Measurements from ENCODE around the gene SHISA8.
A peak's percentile ranks its signal among the peaks of the same experiment; 100 is the strongest.
"Not testable (repeated sequence)": the region's sequence is repeated elsewhere in the genome, so short reads cannot be mapped to it uniquely, and the experiment has no call there.

SHISA8 gene

GRCh38 chr22:41898645-41899044 is 16.2 kb downstream of the SHISA8 start:
- DNase-seq = no peak

DNA sequence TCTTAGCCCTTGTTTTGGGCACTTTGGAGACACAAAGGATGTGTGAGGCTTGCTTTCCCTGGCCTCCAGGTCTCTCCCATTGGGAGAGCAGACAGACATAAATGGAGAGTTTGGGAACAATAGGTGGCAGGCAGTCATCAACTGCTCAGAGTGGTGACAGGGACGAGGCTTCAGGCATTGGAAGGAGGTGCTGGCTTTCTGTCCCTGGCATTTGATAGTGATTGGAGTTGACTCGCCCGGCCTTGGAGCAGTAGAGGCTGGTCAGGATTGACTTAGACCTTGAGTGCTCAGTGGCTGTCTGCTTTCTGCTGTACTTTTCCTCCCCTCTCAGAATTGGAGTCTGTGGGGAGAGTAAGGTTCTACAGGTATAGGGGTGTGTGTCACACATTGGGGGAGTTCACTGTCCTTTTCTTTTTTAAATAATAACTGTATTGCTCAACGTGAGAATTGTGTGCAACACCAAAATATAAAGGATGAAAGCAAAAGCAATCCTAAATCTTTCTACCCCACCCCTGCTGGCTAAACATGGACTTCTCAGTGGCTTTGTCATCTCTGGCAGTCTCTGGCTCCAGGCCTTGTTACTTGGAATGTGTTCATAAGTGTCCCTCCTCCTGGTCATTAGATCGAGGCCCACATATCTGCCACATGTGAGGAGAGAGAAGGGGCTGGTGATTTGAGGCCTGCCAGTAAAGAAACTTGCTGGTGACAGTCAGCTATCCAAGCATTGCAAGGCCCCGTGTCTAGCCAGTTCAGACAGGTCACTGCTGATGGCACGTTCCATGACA is 21.1 kb downstream of the SHISA8 start:
- DNase-seq = no peak

DNA sequence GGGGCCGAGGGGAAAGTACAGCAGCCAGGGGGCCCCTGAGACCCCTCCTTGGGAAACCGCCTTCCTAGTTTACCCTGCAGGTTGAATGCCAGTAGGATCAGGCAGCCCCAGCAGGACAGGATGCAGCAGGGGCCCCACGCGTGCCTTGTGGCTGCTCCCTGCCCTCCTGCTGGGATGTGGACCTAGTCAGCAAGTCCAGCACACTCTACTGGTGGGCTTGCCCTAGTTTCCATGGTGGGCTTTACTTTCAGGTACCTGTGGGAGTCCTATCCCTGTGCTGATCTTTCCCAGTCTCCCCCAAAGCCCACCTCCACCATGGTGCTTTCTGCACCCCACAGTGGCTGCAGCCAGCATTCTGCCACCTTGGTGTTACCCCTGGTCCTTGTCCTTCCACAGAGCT is 22.2 kb downstream of the SHISA8 start:
- DNase-seq = no peak

DNA sequence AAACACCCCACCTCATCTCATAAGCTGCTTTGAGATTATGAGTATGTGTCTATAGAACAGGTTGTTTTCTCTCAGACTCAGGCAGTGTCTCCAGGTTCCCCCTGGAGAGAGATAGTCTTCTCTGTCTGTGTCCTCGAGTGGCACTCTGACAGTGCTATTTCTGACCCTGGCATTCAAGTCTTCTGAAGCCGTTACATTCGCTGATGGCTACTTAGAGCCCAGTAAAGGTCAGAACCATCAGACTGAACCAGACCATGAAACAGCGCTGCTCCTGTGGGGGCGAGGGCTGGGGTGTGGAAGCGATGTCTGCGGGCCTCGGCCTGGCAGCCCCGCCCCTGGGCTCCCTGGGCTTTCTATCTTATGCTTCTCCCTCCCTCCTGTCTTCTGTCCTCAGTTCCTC is 23.5 kb downstream of the SHISA8 start:
- no peak for DNase-seq

- no peak for DNase-seq
These were observed 26.2 kb downstream of the SHISA8 start for GRCh38 chr22:41888627-41889200.

DNA sequence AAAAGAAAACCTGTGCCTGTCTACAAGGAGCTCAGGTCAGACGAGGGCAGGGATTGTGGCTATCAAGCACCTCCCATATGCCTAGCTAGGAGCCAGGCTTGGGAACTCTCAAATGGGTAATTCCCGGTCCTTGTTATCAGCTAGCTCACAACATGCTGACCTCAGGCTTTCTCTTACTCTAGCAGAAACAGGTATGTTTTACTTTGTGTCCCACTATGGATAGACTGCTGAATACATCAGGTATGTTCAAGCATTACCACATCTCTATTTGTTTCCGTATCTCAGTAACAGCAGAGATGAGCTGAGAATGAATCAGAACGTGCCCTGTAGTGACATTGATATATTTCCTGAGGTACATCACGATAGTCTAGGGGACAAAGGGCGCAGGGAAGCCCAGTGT is 29.4 kb downstream of the SHISA8 start:
- no peak for DNase-seq

DNA sequence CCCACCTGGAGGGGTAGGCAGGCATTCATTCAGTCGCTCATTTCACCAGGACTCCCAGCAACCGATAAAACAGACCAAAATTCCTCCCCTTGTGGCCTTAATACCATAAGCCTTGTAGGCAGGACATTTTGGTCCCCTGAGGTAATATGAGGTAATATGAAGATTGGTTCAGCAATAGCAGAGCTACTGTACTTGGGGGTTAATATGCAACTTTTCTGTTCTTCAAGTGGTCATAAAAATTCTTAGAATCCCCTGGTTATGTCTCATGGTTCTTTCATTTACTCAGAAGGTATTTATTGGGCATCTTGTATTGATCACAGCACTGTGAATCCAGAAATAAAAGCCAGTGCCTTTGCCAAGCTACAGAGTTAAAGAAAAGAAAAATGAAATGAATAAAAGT is 29.8 kb downstream of the SHISA8 start:
- DNase-seq = no peak

- DNase-seq = no peak
These were observed 31.5 kb downstream of the SHISA8 start for GRCh38 chr22:41883400-41883799.

GRCh38 chr22:41880653-41881052 is 34.2 kb downstream of the SHISA8 start:
- no peak for DNase-seq

DNA sequence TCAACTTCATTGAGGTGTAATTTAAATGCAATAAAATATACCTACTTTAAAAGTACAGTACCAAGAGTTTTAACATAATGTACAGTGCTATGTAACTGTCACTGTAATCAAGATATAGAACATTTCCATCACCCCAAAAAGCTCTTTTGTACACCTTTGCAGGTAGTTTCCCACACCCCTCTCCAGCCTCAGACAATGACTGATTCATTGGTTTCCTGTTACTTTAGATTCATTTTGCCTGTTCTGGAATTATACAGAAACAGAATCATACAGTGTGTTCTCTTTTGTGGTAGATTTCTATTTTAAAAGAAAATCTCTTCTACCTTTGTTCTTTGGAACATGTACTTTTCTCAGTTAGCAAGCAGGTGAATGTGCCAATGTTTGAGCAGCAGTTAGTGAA is 38.2 kb downstream of the SHISA8 start:
- DNase-seq = no peak

GRCh38 chr22:41876275-41876674 is 38.6 kb downstream of the SHISA8 start:
- DNase-seq = no peak

- no peak for DNase-seq
These were observed 39.2 kb downstream of the SHISA8 start for GRCh38 chr22:41875531-41876270.

DNA sequence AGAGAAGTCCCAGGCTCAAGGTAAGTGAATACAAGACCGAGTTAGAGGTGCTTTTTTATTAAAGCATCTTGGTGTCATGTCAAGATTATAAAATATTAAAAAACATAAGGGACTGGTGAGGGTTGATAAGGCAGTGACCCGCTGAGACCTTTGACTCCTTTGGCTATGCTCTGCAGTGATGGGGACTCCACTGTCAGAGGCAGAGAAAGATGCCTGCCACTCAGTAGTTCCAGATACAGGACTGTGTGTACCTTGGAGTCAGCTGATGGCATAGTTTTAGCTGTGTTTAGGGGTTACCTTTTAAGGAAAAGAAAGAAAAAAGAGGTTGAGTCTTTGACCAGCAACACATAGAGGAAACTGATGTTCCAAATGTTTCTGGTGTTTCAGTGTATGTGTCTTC is 40.8 kb downstream of the SHISA8 start:
- DNase-seq = no peak

DNA sequence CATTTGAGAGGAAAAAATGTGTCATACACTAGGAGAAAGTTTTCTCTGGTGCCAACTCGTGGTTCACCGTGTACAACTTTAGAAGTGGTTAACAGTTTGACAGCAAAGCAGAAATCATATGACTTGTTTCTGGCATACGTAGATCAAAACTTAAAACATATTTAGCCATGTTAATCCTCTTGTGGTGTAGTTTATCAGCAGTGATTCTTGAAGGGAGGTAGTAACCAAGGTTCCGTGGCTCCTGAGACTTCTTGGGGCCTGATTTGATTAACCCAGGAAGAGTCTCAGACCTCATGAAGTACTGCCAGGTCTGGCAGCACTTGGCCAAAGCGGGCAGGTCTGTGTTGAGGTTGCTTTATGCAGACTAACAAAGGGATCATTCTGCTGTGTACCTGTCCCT is 41.5 kb downstream of the SHISA8 start:
- DNase-seq = no peak

GRCh38 chr22:41870786-41871185 is 44.1 kb downstream of the SHISA8 start:
- no peak for DNase-seq

- not testable (repeated sequence) for DNase-seq
These were observed 44.8 kb downstream of the SHISA8 start for GRCh38 chr22:41870081-41870480.

DNA sequence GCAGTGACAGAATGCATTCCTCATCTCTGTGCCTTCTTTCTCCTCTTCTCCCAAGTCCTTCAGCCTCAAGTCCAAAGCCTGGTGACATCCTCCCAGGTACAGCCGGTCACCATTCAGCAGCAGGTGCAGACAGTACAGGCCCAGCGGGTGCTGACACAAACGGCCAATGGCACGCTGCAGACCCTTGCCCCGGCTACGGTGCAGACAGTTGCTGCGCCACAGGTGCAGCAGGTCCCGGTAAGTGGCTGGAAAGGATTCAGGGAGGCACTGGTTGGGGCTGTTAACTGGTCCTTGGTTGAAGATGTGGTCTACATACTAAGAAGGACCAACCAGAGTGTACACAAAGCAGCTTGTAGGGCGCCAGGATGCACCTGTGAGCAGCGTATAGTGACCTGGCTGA is 46.3 kb downstream of the SHISA8 start:
- DNase-seq = no peak

- DNase-seq = no peak
These were observed 51.4 kb downstream of the SHISA8 start for GRCh38 chr22:41863472-41863871.

GRCh38 chr22:41862530-41863266 is 52.2 kb downstream of the SHISA8 start:
- peak; percentile 84 for DNase-seq

DNA sequence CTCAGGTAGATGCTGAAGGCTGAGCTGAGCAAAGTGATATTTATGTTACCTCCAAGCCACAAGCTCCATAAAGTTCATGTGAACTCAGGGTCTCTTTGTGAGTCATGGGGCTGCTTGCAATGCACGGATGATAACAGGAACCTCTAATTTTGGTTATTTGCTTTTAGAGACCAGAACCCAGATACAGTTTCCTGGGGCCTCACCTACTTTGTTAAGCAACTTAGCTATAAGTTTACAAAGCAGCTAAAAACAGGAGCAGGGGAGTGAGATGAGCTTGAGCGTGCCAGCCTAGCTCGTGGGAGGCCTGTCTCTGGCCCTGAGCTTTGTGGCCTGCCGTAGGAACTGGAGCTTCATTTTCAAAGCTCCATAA is 52.7 kb downstream of the SHISA8 start:
- no peak for DNase-seq

Data from activated CD8-positive, alpha-beta memory T cell treated with anti-CD3 and anti-CD28 coated beads, Interleukin-2, amount 50 U/mL, for 48 hours (primary cell).